Endothelial cell of umbilical vein (primary cell): Measurements from ENCODE around the gene BMP8A. TPM values are rescaled to one million over a fixed set of nuclear protein-coding genes. Genes with fewer than 3 reads are reported as not detected.

Experiments
- BruUV-seq: library from RNA; stranded (reverse); fragments of 400-500 nt; replicated peaks from 2 replicates; lab custom pipeline; 2021; lab: Mats Ljungman, UMichigan
- CTCF ChIA-PET: fragments of 300-600, 350-600 bp; sonication (Branson Sonifier 250); formaldehyde crosslinking; loops from one replicate; lab custom pipeline; 2021; ENCODE audit warnings: antibody characterized with exemption, inconsistent platforms; lab: Charles Lee
- POLR2A ChIA-PET: fragments of 300-600, 350-600 bp; sonication (Branson Sonifier 250); formaldehyde crosslinking; loops from one replicate; lab custom pipeline; 2021; ENCODE audit warnings: antibody characterized with exemption, inconsistent platforms; lab: Charles Lee
- DNase-seq: peaks from one replicate; pipeline ENCODE4 v3.0.0-alpha.2; 2011; ENCODE audit warnings: low read depth, low spot score
- FAIRE-seq: peaks from 2 replicates; lab custom pipeline; 2011; peaks lifted over from hg19 to GRCh38; lab: Jason Lieb, UNC
- H2AFZ ChIP-seq: 2 replicates; pipeline ENCODE4 v1.6.0; 2012; ENCODE audit warnings: low read depth, low read length, control low read depth, inconsistent platforms
- H3K27ac ChIP-seq: 2 replicates; pipeline ENCODE4 v1.5.1; 2011; ENCODE audit warnings: low read depth, mild to moderate bottlenecking, control low read depth, low read length, moderate library complexity; ENCODE audit not compliant: insufficient read depth
- H3K27me3 ChIP-seq, 2 experiments: 2 replicates each; pipeline versions ENCODE4 v1.6.0 to v1.6.1; 2011; ENCODE audit warnings: low read length in 2 of 2, mixed read lengths in 1 of 2; ENCODE audit not compliant: control insufficient read depth in 2 of 2, insufficient read depth in 2 of 2
- H3K36me3 ChIP-seq, 2 experiments: 2 replicates in 1 of 2; 3 replicates in 1 of 2; pipeline ENCODE4 v1.5.1; 2011; ENCODE audit warnings: low read length in 2 of 2, mild to moderate bottlenecking in 1 of 2, moderate library complexity in 1 of 2; ENCODE audit not compliant: control insufficient read depth in 2 of 2, insufficient read depth in 2 of 2; ENCODE audit errors: extremely low read depth in 1 of 2
- H3K4me1 ChIP-seq: 3 replicates; pipeline ENCODE4 v1.5.1; 2011; ENCODE audit warnings: mild to moderate bottlenecking, low read length; ENCODE audit not compliant: control insufficient read depth, insufficient read depth; ENCODE audit errors: extremely low read depth
- H3K4me2 ChIP-seq: 2 replicates; pipeline ENCODE4 v1.6.1; 2011; ENCODE audit warnings: low read length, control low read depth, mixed read lengths; ENCODE audit not compliant: insufficient read depth
- H3K4me3 ChIP-seq, 3 experiments: fragments of 200-600 bp in 1 of 3; sonication (generic), shearing (Covaris generic) in 1 of 3; replicated peaks in 1 of 3; 2 replicates each; pipeline ENCODE4 v1.5.1; 2011 to 2016; ENCODE audit warnings: control low read depth in 3 of 3, low read length in 3 of 3, mild to moderate bottlenecking in 2 of 3, inconsistent platforms in 1 of 3, low read depth in 1 of 3, moderate library complexity in 1 of 3; ENCODE audit not compliant: insufficient read depth in 1 of 3
- H3K79me2 ChIP-seq: 2 replicates; pipeline ENCODE4 v1.6.0; 2012; ENCODE audit warnings: low read length, inconsistent platforms; ENCODE audit not compliant: control insufficient read depth, insufficient read depth
- H3K9ac ChIP-seq: replicated peaks from 2 replicates; pipeline ENCODE3; 2011; ENCODE audit warnings: low read length, control low read depth; ENCODE audit not compliant: insufficient read depth; ENCODE audit errors: extremely low read depth
- H3K9me1 ChIP-seq: replicated peaks from 3 replicates; pipeline ENCODE4 v1.6.0; 2011; ENCODE audit warnings: mild to moderate bottlenecking, low read length; ENCODE audit not compliant: control insufficient read depth, insufficient read depth; ENCODE audit errors: extremely low read depth
- H3K9me3 ChIP-seq: replicated peaks from 2 replicates; pipeline ENCODE4 v1.5.1; 2012; ENCODE audit warnings: low read length, inconsistent platforms; ENCODE audit not compliant: control insufficient read depth, insufficient read depth
- H4K20me1 ChIP-seq: replicated peaks from 2 replicates; pipeline ENCODE3; 2011; ENCODE audit warnings: mild to moderate bottlenecking, low read length; ENCODE audit not compliant: control insufficient read depth, insufficient read depth; ENCODE audit errors: extremely low read depth
- CTCF ChIP-seq, 2 donors: IDR thresholded peaks; 1 replicate in 1 of 2; 2 replicates in 1 of 2; pipeline ENCODE4 v1.5.1; 2011; ENCODE audit warnings: low read length in 2 of 2, mild to moderate bottlenecking in 2 of 2, moderate library complexity in 2 of 2, control low read depth in 1 of 2, inconsistent platforms in 1 of 2, low read depth in 1 of 2; ENCODE audit not compliant: insufficient read depth in 1 of 2; ENCODE audit errors: extremely low read depth in 1 of 2
- EZH2 ChIP-seq: IDR thresholded peaks from 2 replicates; pipeline ENCODE4 v1.6.1; 2012; ENCODE audit warnings: borderline replicate concordance, low read depth, mild to moderate bottlenecking, moderate library complexity, low read length, inconsistent platforms; ENCODE audit not compliant: severe bottlenecking
- FOS ChIP-seq: IDR thresholded peaks from 2 replicates; pipeline ENCODE4 v1.6.1; 2011; ENCODE audit warnings: mild to moderate bottlenecking, low read length, moderate library complexity, borderline replicate concordance; ENCODE audit not compliant: insufficient read depth
- GATA2 ChIP-seq: IDR thresholded peaks from 2 replicates; pipeline ENCODE4 v1.7.0; 2011; ENCODE audit warnings: low read depth, mild to moderate bottlenecking, moderate library complexity, mixed read lengths, low read length; ENCODE audit not compliant: insufficient read length, insufficient read depth
- JUN ChIP-seq: IDR thresholded peaks from 2 replicates; pipeline ENCODE4 v1.6.1; 2011; ENCODE audit warnings: borderline replicate concordance, low read depth; ENCODE audit not compliant: insufficient read length, insufficient read depth
- MYC ChIP-seq: IDR thresholded peaks from one replicate; pipeline ENCODE4 v1.6.1; 2011; ENCODE audit warnings: mild to moderate bottlenecking, low read depth, low read length
- POLR2A ChIP-seq: IDR thresholded peaks from 2 replicates; pipeline ENCODE4 v1.6.1; 2012; ENCODE audit warnings: low read depth, mild to moderate bottlenecking, control low read depth, low read length
- POLR2AphosphoS5 ChIP-seq: IDR thresholded peaks from 2 replicates; pipeline ENCODE4 v1.6.1; 2012; ENCODE audit warnings: low read depth, mild to moderate bottlenecking, control low read depth, low read length, moderate library complexity; ENCODE audit not compliant: insufficient read depth
- dilution Hi-C: fragments of 300-500 bp; cut with MboI; formaldehyde crosslinking; loops from one replicate; pipeline ENCODE4 v1.15.0; 2019; ENCODE audit warnings: low sequenced_read_pairs; ENCODE audit not compliant: extremely low pct_ligation_motif_present
- intact Hi-C: fragments of 100-400 bp; cut with micrococcal nuclease; formaldehyde crosslinking; loops from one replicate; pipeline ENCODE4 v1.10.0; 2022
- polyA plus RNA-seq, 4 experiments: library from polyadenylated mRNA; depleted of rRNA in 3 of 4; stranded (reverse) in 3 of 4; unstranded in 1 of 4; fragments of >200 nt; gene quantifications; 2 replicates each; pipeline versions ENCODE4 v1.2.1 to v1.2.3, GENCODE V29; 2011 to 2012; ENCODE audit warnings: missing spikeins in 1 of 4
- total RNA-seq: library from RNA; stranded (reverse); gene quantifications from 2 replicates; pipeline ENCODE4 v1.2.3, GENCODE V29; 2021
- TF ChIP-seq, protein P1 (sequence below): IDR thresholded peaks from 2 replicates; pipeline ENCODE4 v1.6.1; 2011; ENCODE audit not compliant: insufficient read depth, insufficient read length

Gene BMP8A
- total and polyA plus RNA-seq, 2 donors (not counting 3 experiments of a cell fraction or from before 2014, with no cell fraction given): 0.25 to 0.44 TPM

GRCh38 chr1:39452540-39452939 lies 38.9 kb upstream of the BMP8A start:
- dilution Hi-C loops: no loop called here
- Histone ChIP-seq H4K20me1 (no peaks in the 10 kb centered on the region), H2AFZ (no peak overlapping the region), H3K4me2 (no peak overlapping the region), H3K9me1 (no peaks in the 10 kb centered on the region), H3K27ac (no peak overlapping the region), H3K9ac (no peak overlapping the region), H3K4me1 (peaks cover 32% of the 10 kb centered on the region), H3K27me3 (no peaks in the 10 kb centered on the region), H3K79me2 (peaks cover 13% of the 10 kb centered on the region), H3K4me3 (no peak overlapping the region), H3K9me3 (no peaks in the 10 kb centered on the region), H3K36me3 (peaks cover 56 to 60% of the 10 kb centered on the region in 2 experiments)
- intact Hi-C loops: no loop called here
- CTCF ChIA-PET: no interaction called here
- no peak for TF ChIP-seq JUN
- TF ChIP-seq GATA2: no peak
- TF ChIP-seq, protein P1, sequence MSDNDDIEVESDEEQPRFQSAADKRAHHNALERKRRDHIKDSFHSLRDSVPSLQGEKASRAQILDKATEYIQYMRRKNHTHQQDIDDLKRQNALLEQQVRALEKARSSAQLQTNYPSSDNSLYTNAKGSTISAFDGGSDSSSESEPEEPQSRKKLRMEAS: no peak
- no peak for TF ChIP-seq POLR2A
- no peak for TF ChIP-seq EZH2
- TF ChIP-seq FOS: no peak
- no peak for TF ChIP-seq POLR2AphosphoS5
- no peak for TF ChIP-seq CTCF (IDR thresholded peaks at IDR 0.05; ENCODE audit: extremely low read depth in 1 of 2, insufficient read depth in 1 of 2, low read depth in 1 of 2, low read length in 2 of 2)
- TF ChIP-seq MYC: no peak
- BruUV-seq: no TSS peak
- FAIRE-seq: no peak
- POLR2A ChIA-PET: no interaction called here
- no peak for DNase-seq
